OCI-LY3 (cell line): ENCODE data around the gene LRRC4C.

Source experiments
- H2AFZ ChIP-seq: fragments of 200-600, 300-600 bp; shearing (Covaris generic); 2 replicates; pipeline ENCODE4 v1.6.0; 2014; ENCODE audit warnings: antibody characterized with exemption, low read depth, low read length
- H3K27ac ChIP-seq: fragments of 200-600, 300-600 bp; sonication (generic); 2 replicates; pipeline ENCODE4 v1.5.1; 2014; ENCODE audit warnings: mild to moderate bottlenecking, low read length, moderate library complexity, mixed read lengths
- H3K27me3 ChIP-seq: fragments of 200-600, 300-600 bp; sonication (generic); 2 replicates; pipeline ENCODE4 v1.6.1; 2014; ENCODE audit warnings: low read depth, low read length, mixed read lengths
- H3K36me3 ChIP-seq: fragments of 200-600, 300-600 bp; sonication (generic); replicated peaks from 2 replicates; pipeline ENCODE3; 2014; ENCODE audit warnings: low read depth, low read length, mixed read lengths
- H3K4me1 ChIP-seq: fragments of 300-600, 200-600 bp; sonication (generic); 2 replicates; pipeline ENCODE4 v1.6.1; 2014; ENCODE audit warnings: low read length, mixed read lengths
- H3K4me2 ChIP-seq: fragments of 200-600, 300-600 bp; sonication (generic); 2 replicates; pipeline ENCODE4 v1.6.1; 2014; ENCODE audit warnings: low read length, mixed read lengths
- H3K4me3 ChIP-seq: fragments of 300-600, 200-600 bp; sonication (generic); 2 replicates; pipeline ENCODE4 v1.5.1; 2014; ENCODE audit warnings: antibody characterized with exemption, mild to moderate bottlenecking, low read length, moderate library complexity
- H3K79me2 ChIP-seq: fragments of 300-600, 200-600 bp; shearing (Covaris generic); 2 replicates; pipeline ENCODE4 v1.6.1; 2014; ENCODE audit warnings: mild to moderate bottlenecking, low read length, mixed read lengths
- H3K9ac ChIP-seq: fragments of 300-600, 200-600 bp; shearing (Covaris generic); 2 replicates; pipeline ENCODE4 v1.6.0; 2014; ENCODE audit warnings: mild to moderate bottlenecking, low read length, moderate library complexity
- H3K9me3 ChIP-seq: fragments of 200-600, 300-600 bp; shearing (Covaris generic); 2 replicates; pipeline ENCODE4 v1.6.1; 2014; ENCODE audit warnings: low read length, mixed read lengths; ENCODE audit not compliant: insufficient read depth
- H4K20me1 ChIP-seq: fragments of 200-600, 300-600 bp; sonication (generic); 2 replicates; pipeline ENCODE4 v1.6.1; 2016; ENCODE audit warnings: low read length, mixed read lengths; ENCODE audit not compliant: insufficient read depth
- CTCF ChIP-seq: fragments of 200-600, 300-600 bp; sonication (generic); IDR thresholded peaks from 2 replicates; pipeline ENCODE4 v1.5.1; 2014; ENCODE audit warnings: antibody characterized with exemption, low read length, low read depth
- EZH2phosphoT487 ChIP-seq: fragments of 200-600 bp; shearing (Covaris generic); IDR thresholded peaks from 2 replicates; pipeline ENCODE4 v1.6.1; 2018; ENCODE audit warnings: antibody characterized with exemption, mixed run types, low read depth

LRRC4C gene

GRCh38 chr11:40435344-40435743 is 1024.1 kb downstream of the LRRC4C start:
- H3K4me3 ChIP-seq: no peak overlapping the region
- H3K79me2 ChIP-seq: no peaks in the 10 kb centered on the region
- H3K9me3 ChIP-seq: no peaks in the 10 kb centered on the region
- TF ChIP-seq EZH2phosphoT487 (no peak), CTCF (no peak)
- H2AFZ ChIP-seq: no peak overlapping the region
- no peaks in the 10 kb centered on the region for H3K27me3 ChIP-seq
- no peaks in the 10 kb centered on the region for H4K20me1 ChIP-seq
- no peak overlapping the region for H3K4me2 ChIP-seq
- H3K9ac ChIP-seq: no peak overlapping the region
- H3K36me3 ChIP-seq: no peaks in the 10 kb centered on the region
- H3K4me1 ChIP-seq: no peaks in the 10 kb centered on the region
- no peak overlapping the region for H3K27ac ChIP-seq

GRCh38 chr11:40434926-40435325 is 1024.5 kb downstream of the LRRC4C start:
- no peak overlapping the region for H3K27ac ChIP-seq
- no peaks in the 10 kb centered on the region for H3K27me3 ChIP-seq
- no peak overlapping the region for H3K9ac ChIP-seq
- H2AFZ ChIP-seq: no peak overlapping the region
- H3K4me1 ChIP-seq: no peaks in the 10 kb centered on the region
- no peak overlapping the region for H3K4me2 ChIP-seq
- H3K79me2 ChIP-seq: no peaks in the 10 kb centered on the region
- TF ChIP-seq EZH2phosphoT487 (no peak), CTCF (no peak)
- no peaks in the 10 kb centered on the region for H3K9me3 ChIP-seq
- no peaks in the 10 kb centered on the region for H4K20me1 ChIP-seq
- no peak overlapping the region for H3K4me3 ChIP-seq
- H3K36me3 ChIP-seq: no peaks in the 10 kb centered on the region

GRCh38 chr11:40432358-40432757 is 1027.1 kb downstream of the LRRC4C start:
- Histone ChIP-seq H3K27ac (no peak overlapping the region), H3K27me3 (no peaks in the 10 kb centered on the region), H3K4me1 (no peaks in the 10 kb centered on the region), H3K9ac (no peak overlapping the region), H3K9me3 (no peaks in the 10 kb centered on the region), H3K79me2 (no peaks in the 10 kb centered on the region), H3K4me2 (no peak overlapping the region), H3K4me3 (no peak overlapping the region), H3K36me3 (no peaks in the 10 kb centered on the region), H2AFZ (no peak overlapping the region), H4K20me1 (no peaks in the 10 kb centered on the region)
- TF ChIP-seq CTCF: no peak

GRCh38 chr11:40425168-40425567 is 1034.3 kb downstream of the LRRC4C start:
- no peaks in the 10 kb centered on the region for H3K79me2 ChIP-seq
- no peaks in the 10 kb centered on the region for H4K20me1 ChIP-seq
- no peak overlapping the region for H3K27ac ChIP-seq
- no peak overlapping the region for H3K4me2 ChIP-seq
- H3K4me1 ChIP-seq: no peaks in the 10 kb centered on the region
- H3K9ac ChIP-seq: no peak overlapping the region
- H3K4me3 ChIP-seq: no peak overlapping the region
- H2AFZ ChIP-seq: no peak overlapping the region
- TF ChIP-seq EZH2phosphoT487: no peak
- no peak for TF ChIP-seq CTCF
- no peaks in the 10 kb centered on the region for H3K9me3 ChIP-seq
- H3K27me3 ChIP-seq: no peaks in the 10 kb centered on the region
- H3K36me3 ChIP-seq: no peaks in the 10 kb centered on the region
